A549 (cell line): ENCODE results near the gene TF.

Source experiments
- KDM1A ChIP-seq: fragments of 200-600 bp; sonication (generic); IDR thresholded peaks from 2 replicates; pipeline ENCODE4 v1.6.1; 2016; ENCODE audit warnings: low read depth, mild to moderate bottlenecking
- TF ChIP-seq, protein P1 (sequence below): fragments of >200 bp; sonication (Bioruptor Twin); formaldehyde crosslinking; IDR thresholded peaks from 3 replicates; pipeline ENCODE4 v1.5.1; 2016

DNA sequence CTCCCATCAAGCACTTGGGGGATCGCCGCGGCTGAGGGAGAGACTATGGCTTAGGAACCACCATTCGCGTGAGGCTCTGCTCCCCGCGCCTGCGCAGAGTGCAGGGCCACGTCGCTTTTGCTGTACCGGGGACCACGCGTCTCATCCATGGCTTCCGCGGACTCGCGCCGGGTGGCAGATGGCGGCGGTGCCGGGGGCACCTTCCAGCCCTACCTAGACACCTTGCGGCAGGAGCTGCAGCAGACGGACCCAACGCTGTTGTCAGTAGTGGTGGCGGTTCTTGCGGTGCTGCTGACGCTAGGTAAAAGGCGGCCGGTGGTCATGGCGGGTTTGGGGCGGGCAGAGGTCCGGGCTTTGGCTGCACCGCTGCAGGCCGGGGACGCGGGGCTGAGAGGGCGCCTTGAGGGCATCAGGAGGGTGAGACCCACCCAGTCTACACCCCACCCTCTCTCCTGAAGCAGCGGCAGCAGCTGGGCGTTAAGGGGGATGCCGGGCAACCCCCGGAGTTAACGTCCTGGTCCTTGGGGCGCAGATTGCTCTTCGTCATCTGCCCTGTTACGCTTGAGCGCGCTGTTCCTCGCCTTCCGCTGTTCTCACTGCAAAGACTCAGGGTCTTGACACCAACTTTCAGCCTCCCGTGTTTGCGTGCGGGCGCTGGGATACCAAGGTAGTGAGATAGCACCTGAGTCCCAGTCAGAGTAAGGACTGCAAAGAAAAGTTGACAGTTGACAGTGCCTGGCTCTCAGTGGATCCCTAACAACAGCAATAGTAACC is 59.7 kb downstream of the TF start, which contains the start of gene SRPRB:
- TF ChIP-seq, protein P1, sequence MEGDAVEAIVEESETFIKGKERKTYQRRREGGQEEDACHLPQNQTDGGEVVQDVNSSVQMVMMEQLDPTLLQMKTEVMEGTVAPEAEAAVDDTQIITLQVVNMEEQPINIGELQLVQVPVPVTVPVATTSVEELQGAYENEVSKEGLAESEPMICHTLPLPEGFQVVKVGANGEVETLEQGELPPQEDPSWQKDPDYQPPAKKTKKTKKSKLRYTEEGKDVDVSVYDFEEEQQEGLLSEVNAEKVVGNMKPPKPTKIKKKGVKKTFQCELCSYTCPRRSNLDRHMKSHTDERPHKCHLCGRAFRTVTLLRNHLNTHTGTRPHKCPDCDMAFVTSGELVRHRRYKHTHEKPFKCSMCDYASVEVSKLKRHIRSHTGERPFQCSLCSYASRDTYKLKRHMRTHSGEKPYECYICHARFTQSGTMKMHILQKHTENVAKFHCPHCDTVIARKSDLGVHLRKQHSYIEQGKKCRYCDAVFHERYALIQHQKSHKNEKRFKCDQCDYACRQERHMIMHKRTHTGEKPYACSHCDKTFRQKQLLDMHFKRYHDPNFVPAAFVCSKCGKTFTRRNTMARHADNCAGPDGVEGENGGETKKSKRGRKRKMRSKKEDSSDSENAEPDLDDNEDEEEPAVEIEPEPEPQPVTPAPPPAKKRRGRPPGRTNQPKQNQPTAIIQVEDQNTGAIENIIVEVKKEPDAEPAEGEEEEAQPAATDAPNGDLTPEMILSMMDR: no peak
- TF ChIP-seq KDM1A: no peak
